MCF 10A (cell line): ENCODE measurements around the gene FBXO47. TPM values are rescaled to one million over a fixed set of nuclear protein-coding genes. Genes with fewer than 3 reads are reported as not detected.

ENCODE experiments used
- BruUV-seq: library from RNA; stranded (reverse); fragments of 400-500 nt; replicated peaks from 2 replicates; lab custom pipeline; 2021; lab: Mats Ljungman, UMichigan
- CTCF ChIA-PET: fragments of 300-600 bp; sonication (Branson Sonifier 250); formaldehyde crosslinking; extraction: SDS; loops from one replicate; lab custom pipeline; 2021; ENCODE audit warnings: antibody characterized with exemption, inconsistent platforms; lab: Yijun Ruan, JAX
- POLR2A ChIA-PET: fragments of 300-600, 350-650 bp; sonication (Branson Sonifier 250); formaldehyde crosslinking; extraction: SDS; loops from one replicate; lab custom pipeline; 2020; ENCODE audit warnings: antibody characterized with exemption, inconsistent platforms; lab: Yijun Ruan, JAX
- DNase-seq: peaks from one replicate; pipeline ENCODE4 v3.0.0-alpha.2; 2018; ENCODE audit not compliant: unreplicated experiment
- H3K27ac Mint-ChIP-seq: one replicate; pipeline ENCODE4 v1.8.0; 2022; ENCODE audit warnings: mild to moderate bottlenecking, low read depth, mixed read lengths; ENCODE audit not compliant: unreplicated experiment
- H3K27me3 Mint-ChIP-seq: one replicate; pipeline ENCODE4 v1.8.0; 2022; ENCODE audit warnings: mixed read lengths; ENCODE audit not compliant: insufficient read depth, unreplicated experiment
- H3K36me3 Mint-ChIP-seq: one replicate; pipeline ENCODE4 v1.8.0; 2022; ENCODE audit warnings: mild to moderate bottlenecking, moderate library complexity, mixed read lengths; ENCODE audit not compliant: insufficient read depth, unreplicated experiment
- H3K4me1 Mint-ChIP-seq: one replicate; pipeline ENCODE4 v1.8.0; 2022; ENCODE audit warnings: mixed read lengths; ENCODE audit not compliant: insufficient read depth, unreplicated experiment
- H3K4me3 Mint-ChIP-seq: one replicate; pipeline ENCODE4 v1.8.0; 2022; ENCODE audit warnings: mild to moderate bottlenecking, moderate library complexity, mixed read lengths; ENCODE audit not compliant: unreplicated experiment
- H3K9me3 Mint-ChIP-seq: one replicate; pipeline ENCODE4 v1.8.0; 2022; ENCODE audit warnings: mixed read lengths; ENCODE audit not compliant: unreplicated experiment
- CTCF ChIP-seq: fragments of 200-600 bp; IDR thresholded peaks from one replicate; pipeline ENCODE4 v1.8.0; 2022; ENCODE audit warnings: antibody characterized with exemption, mild to moderate bottlenecking; ENCODE audit not compliant: unreplicated experiment
- intact Hi-C: fragments of 100-400 bp; cut with micrococcal nuclease; formaldehyde crosslinking; loops from 2 replicates; pipeline ENCODE4 v1.14.1; 2022
- total RNA-seq: library from RNA; stranded (reverse); gene quantifications from 2 replicates; pipeline ENCODE4 v1.2.3, GENCODE V29; 2022

Gene FBXO47
- total RNA-seq, 1 experiment from 2014 or later, result not detected

- Mint-ChIP-seq H3K36me3 (peaks cover 6% of the 10 kb centered on the region), H3K4me1 (peaks cover 9% of the 10 kb centered on the region), H3K4me3 (no peak overlapping the region), H3K9me3 (peaks cover 3% of the 10 kb centered on the region), H3K27ac (no peak overlapping the region), H3K27me3 (no peaks in the 10 kb centered on the region)
- DNase-seq, result no peak
- no peak for TF ChIP-seq CTCF
- POLR2A ChIA-PET, result no interaction called here
- BruUV-seq, result no TSS peak
- CTCF ChIA-PET, result interaction anchor here (0.6 to 2.1 kb wide), 3 partner anchors 26 to 177 kb away, joined by 3 to 5 read pairs (median 4); no protein-coding TSS in a partner anchor
- intact Hi-C loops, result no loop called here
Measured at GRCh38 chr17:39009581-39010001, 42.4 kb upstream of the FBXO47 start.

DNA sequence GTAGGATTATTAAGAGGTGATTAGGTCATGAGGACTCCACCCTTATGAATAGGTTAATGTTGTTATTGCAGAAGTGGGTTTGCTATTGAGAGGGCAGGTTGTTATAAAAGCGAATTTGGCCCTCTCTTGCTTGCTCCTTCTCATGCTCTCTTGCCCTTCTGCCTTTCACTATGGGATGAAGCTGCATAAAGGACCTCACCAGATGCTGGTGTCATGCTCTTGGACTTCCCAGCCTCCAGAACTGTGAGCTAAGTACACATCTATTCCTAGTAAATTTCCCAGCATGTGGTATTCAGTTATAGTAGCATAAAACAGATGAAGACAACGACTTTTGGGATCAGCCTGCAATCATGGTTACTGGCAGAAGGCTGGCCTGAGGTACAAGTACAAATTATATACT is 41.4 kb upstream of the FBXO47 start:
- intact Hi-C loops, result no loop called here

GRCh38 chr17:39002991-39003715 is 36.0 kb upstream of the FBXO47 start:
- Mint-ChIP-seq H3K27ac (peak overlapping the region; percentile 66), H3K9me3 (peaks cover 15% of the 10 kb centered on the region), H3K4me1 (peaks cover 38% of the 10 kb centered on the region), H3K27me3 (no peaks in the 10 kb centered on the region), H3K4me3 (peak overlapping the region; percentile 16), H3K36me3 (peaks cover 5% of the 10 kb centered on the region)
- BruUV-seq, result no TSS peak
- no peak for TF ChIP-seq CTCF
- ChIA-PET CTCF (interaction anchor here (0.6 to 1.1 kb wide), 3 partner anchors 18 to 150 kb away, joined by 3 to 4 read pairs (median 4); no protein-coding TSS in a partner anchor), POLR2A (interaction anchor here (0.6 to 1.0 kb wide), 4 partner anchors 13 to 444 kb away, joined by 3 to 5 read pairs (median 3); no protein-coding TSS in a partner anchor)
- intact Hi-C loops, result no loop called here
- peak; percentile 55 for DNase-seq

More for the DNA sequence above, 41.4 kb upstream of the FBXO47 start:
- H3K4me1 Mint-ChIP-seq, result peaks cover 6% of the 10 kb centered on the region
- TF ChIP-seq CTCF, result no peak
- no TSS peak for BruUV-seq
- peaks cover 6% of the 10 kb centered on the region for H3K36me3 Mint-ChIP-seq
- no peak overlapping the region for H3K27ac Mint-ChIP-seq
- no peak overlapping the region for H3K4me3 Mint-ChIP-seq
- no peaks in the 10 kb centered on the region for H3K27me3 Mint-ChIP-seq
- CTCF ChIA-PET, result interaction anchor here (0.9 to 2.1 kb wide), 2 partner anchors 25 to 145 kb away, joined by 3 to 5 read pairs; no protein-coding TSS in a partner anchor
- H3K9me3 Mint-ChIP-seq, result peaks cover 7% of the 10 kb centered on the region
- DNase-seq, result no peak
- POLR2A ChIA-PET, result no interaction called here
